Measurements from ENCODE around the gene ELMO1.

GRCh38 chr7:37417107-37417474 is 31.6 kb downstream of the ELMO1 start:
- TF ChIP-seq CTCF (IDR thresholded peaks at IDR 0.05) (no peak), POLR2A (IDR thresholded peaks at IDR 0.05) (no peak), POLR2AphosphoS5 (IDR thresholded peaks at IDR 0.05) (no peak)
